ENCODE measurements around the gene IL37. TPM values are rescaled to one million over a fixed set of nuclear protein-coding genes. Genes with fewer than 3 reads are reported as not detected.

Gene IL37
- total and polyA plus RNA-seq, 2 experiments from 2014 or later, result not detected

DNA sequence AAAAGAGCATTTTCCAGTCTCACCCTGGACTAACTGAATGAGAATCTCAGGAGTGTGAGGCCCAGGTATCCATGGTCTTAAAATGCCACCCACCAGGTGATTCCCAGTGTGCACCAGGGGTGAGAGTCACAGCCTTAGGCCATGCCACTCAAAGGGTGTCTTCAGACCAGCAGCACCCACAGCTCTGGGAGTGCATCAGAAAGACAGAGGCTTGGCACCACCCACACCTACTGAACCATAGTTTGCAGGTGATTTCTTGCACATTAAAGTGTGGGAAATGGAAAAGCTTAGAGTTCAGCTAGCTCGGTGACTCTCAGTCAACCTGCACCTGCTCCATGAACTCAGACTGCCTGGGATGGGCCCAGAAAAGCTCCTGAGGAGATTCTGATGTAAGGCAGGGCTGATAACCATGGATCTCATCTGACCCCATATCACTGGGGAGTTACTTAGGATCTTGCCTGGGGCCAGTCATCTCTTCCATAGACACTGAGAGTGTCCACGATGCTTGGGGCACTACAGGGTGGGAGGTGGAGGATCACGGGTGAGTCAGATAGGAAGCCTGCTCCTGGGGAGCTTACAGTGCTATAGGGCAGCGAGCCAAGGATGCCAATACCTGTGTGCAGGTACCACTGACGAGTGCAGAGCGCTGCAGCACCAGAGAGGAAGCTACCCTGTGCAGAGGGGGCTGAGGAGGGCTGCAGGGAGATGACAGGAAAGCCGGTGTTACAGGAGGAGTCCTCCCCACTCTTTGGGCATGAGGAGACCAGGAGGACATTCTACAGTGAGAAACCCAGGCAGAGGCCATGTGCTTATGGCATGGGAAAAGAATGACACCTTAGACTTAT, 4.6 kb downstream of the IL37 start:
- H3K27ac ChIP-seq, result no peak overlapping the region
- no peaks in the 10 kb centered on the region for H3K27me3 ChIP-seq
- TF ChIP-seq, protein P1, sequence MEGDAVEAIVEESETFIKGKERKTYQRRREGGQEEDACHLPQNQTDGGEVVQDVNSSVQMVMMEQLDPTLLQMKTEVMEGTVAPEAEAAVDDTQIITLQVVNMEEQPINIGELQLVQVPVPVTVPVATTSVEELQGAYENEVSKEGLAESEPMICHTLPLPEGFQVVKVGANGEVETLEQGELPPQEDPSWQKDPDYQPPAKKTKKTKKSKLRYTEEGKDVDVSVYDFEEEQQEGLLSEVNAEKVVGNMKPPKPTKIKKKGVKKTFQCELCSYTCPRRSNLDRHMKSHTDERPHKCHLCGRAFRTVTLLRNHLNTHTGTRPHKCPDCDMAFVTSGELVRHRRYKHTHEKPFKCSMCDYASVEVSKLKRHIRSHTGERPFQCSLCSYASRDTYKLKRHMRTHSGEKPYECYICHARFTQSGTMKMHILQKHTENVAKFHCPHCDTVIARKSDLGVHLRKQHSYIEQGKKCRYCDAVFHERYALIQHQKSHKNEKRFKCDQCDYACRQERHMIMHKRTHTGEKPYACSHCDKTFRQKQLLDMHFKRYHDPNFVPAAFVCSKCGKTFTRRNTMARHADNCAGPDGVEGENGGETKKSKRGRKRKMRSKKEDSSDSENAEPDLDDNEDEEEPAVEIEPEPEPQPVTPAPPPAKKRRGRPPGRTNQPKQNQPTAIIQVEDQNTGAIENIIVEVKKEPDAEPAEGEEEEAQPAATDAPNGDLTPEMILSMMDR (IDR thresholded peaks at IDR 0.05; ENCODE audit: poor library complexity), result no peak
- TF ChIP-seq EZH2phosphoT487 (IDR thresholded peaks at IDR 0.05; ENCODE audit: low read depth, severe bottlenecking, unreplicated experiment), result no peak
- TF ChIP-seq EZH2 (IDR thresholded peaks at IDR 0.05; ENCODE audit: borderline replicate concordance), result no peak
- no peak for DNase-seq (ENCODE audit: low spot score)
- H3K79me2 ChIP-seq, result no peaks in the 10 kb centered on the region
- H3K4me3 ChIP-seq, result no peak overlapping the region
- WGBS (ENCODE audit: low lambda C conversion rate, missing lambda C conversion rate), result 80% methylated on average over 7 of the region's 7 CpGs
- no peaks in the 10 kb centered on the region for H3K4me1 ChIP-seq (ENCODE audit: insufficient read depth)
- no peak overlapping the region for H2AFZ ChIP-seq
- no peaks in the 10 kb centered on the region for H3K9me3 ChIP-seq (ENCODE audit: low read depth)
- no peak overlapping the region for H3K4me2 ChIP-seq
- no peaks in the 10 kb centered on the region for H4K20me1 ChIP-seq (ENCODE audit: insufficient read depth, poor library complexity, severe bottlenecking)
- H3K36me3 ChIP-seq (replicated peaks; ENCODE audit: insufficient read depth, low read depth), result no peaks in the 10 kb centered on the region
- H3K9me2 ChIP-seq (replicated peaks; ENCODE audit: insufficient read depth), result no peaks in the 10 kb centered on the region

DNA sequence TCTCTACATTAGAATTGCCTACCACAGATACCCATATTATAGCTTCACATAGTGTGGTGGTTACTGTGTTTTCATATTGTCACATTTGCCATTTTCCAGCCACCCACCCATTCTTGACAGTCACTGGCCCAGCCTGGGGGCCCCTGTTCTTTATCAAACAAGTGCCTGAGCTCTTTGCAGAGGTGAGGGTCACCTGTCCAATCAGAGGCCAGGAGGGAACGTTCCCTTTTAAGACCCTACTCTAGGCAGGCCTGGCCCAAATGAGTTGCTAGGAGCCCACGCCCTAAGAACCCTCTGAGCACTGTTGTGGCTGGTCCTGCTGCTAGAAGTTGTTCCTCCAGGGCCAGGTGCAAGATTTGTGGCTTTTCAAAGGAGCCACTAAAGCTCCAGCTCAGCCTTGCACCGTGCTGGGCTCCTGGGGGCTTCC, 5.2 kb downstream of the IL37 start:
- Histone ChIP-seq H3K27me3 (no peaks in the 10 kb centered on the region), H2AFZ (no peak overlapping the region), H3K4me2 (no peak overlapping the region), H3K9me3 (ENCODE audit: low read depth) (no peaks in the 10 kb centered on the region), H3K27ac (no peak overlapping the region), H3K9me2 (replicated peaks; ENCODE audit: insufficient read depth) (no peaks in the 10 kb centered on the region), H3K4me1 (ENCODE audit: insufficient read depth) (no peaks in the 10 kb centered on the region), H4K20me1 (ENCODE audit: insufficient read depth, poor library complexity, severe bottlenecking) (no peaks in the 10 kb centered on the region), H3K36me3 (replicated peaks; ENCODE audit: insufficient read depth, low read depth) (no peaks in the 10 kb centered on the region), H3K79me2 (no peaks in the 10 kb centered on the region), H3K4me3 (no peak overlapping the region)
- 51% methylated on average over 3 of the region's 3 CpGs for WGBS (ENCODE audit: low lambda C conversion rate, missing lambda C conversion rate)
- no peak for DNase-seq (ENCODE audit: low spot score)
- TF ChIP-seq EZH2 (IDR thresholded peaks at IDR 0.05; ENCODE audit: borderline replicate concordance) (no peak), EZH2phosphoT487 (IDR thresholded peaks at IDR 0.05; ENCODE audit: low read depth, severe bottlenecking, unreplicated experiment) (no peak)
- TF ChIP-seq, protein P1 (IDR thresholded peaks at IDR 0.05; ENCODE audit: poor library complexity), result no peak

DNA sequence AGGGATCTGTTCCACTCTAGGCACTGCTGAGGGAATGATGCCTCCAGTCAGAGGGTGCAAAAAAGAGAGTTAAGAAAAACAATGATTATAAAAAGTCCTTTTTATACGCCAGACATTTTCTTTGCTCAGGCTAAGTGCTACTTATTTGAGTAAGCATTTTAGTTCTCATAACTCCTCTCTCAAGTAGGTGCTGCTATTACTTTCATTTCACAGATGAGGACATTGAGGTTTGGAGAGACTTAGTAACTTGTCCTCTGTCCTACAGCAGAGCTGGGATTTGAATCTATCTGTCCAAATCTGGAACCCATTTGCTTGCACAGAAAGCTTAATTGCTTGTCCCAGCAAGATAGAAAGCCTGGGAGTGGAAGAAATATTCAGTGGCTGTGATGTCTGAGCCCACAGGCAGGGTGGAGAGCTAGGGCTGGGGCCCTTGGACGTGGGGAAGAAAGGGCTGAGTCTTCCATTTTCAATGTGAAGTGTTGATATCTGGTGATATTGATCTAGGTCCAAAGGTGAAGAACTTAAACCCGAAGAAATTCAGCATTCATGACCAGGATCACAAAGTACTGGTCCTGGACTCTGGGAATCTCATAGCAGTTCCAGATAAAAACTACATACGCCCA, 5.8 kb downstream of the IL37 start:
- WGBS (ENCODE audit: low lambda C conversion rate, missing lambda C conversion rate), result 76% methylated on average over 4 of the region's 4 CpGs
- H3K79me2 ChIP-seq, result no peaks in the 10 kb centered on the region
- no peaks in the 10 kb centered on the region for H3K36me3 ChIP-seq (replicated peaks; ENCODE audit: insufficient read depth, low read depth)
- H3K27me3 ChIP-seq, result no peaks in the 10 kb centered on the region
- H3K4me1 ChIP-seq (ENCODE audit: insufficient read depth), result no peaks in the 10 kb centered on the region
- no peak overlapping the region for H2AFZ ChIP-seq
- TF ChIP-seq, protein P1 (IDR thresholded peaks at IDR 0.05; ENCODE audit: poor library complexity), result no peak
- no peak for TF ChIP-seq EZH2 (IDR thresholded peaks at IDR 0.05; ENCODE audit: borderline replicate concordance)
- no peak for TF ChIP-seq EZH2phosphoT487 (IDR thresholded peaks at IDR 0.05; ENCODE audit: low read depth, severe bottlenecking, unreplicated experiment)
- no peak overlapping the region for H3K4me2 ChIP-seq
- H4K20me1 ChIP-seq (ENCODE audit: insufficient read depth, poor library complexity, severe bottlenecking), result no peaks in the 10 kb centered on the region
- no peaks in the 10 kb centered on the region for H3K9me3 ChIP-seq (ENCODE audit: low read depth)
- no peak for DNase-seq (ENCODE audit: low spot score)
- H3K4me3 ChIP-seq, result no peak overlapping the region
- H3K27ac ChIP-seq, result no peak overlapping the region
- H3K9me2 ChIP-seq (replicated peaks; ENCODE audit: insufficient read depth), result no peaks in the 10 kb centered on the region
